Measurements from ENCODE around the gene ISG15. TPM values are rescaled to one million over a fixed set of nuclear protein-coding genes. Genes with fewer than 3 reads are reported as not detected.

The ISG15 gene
- total RNA-seq, 1 donor from 2014 or later, result 22.3 TPM

DNA sequence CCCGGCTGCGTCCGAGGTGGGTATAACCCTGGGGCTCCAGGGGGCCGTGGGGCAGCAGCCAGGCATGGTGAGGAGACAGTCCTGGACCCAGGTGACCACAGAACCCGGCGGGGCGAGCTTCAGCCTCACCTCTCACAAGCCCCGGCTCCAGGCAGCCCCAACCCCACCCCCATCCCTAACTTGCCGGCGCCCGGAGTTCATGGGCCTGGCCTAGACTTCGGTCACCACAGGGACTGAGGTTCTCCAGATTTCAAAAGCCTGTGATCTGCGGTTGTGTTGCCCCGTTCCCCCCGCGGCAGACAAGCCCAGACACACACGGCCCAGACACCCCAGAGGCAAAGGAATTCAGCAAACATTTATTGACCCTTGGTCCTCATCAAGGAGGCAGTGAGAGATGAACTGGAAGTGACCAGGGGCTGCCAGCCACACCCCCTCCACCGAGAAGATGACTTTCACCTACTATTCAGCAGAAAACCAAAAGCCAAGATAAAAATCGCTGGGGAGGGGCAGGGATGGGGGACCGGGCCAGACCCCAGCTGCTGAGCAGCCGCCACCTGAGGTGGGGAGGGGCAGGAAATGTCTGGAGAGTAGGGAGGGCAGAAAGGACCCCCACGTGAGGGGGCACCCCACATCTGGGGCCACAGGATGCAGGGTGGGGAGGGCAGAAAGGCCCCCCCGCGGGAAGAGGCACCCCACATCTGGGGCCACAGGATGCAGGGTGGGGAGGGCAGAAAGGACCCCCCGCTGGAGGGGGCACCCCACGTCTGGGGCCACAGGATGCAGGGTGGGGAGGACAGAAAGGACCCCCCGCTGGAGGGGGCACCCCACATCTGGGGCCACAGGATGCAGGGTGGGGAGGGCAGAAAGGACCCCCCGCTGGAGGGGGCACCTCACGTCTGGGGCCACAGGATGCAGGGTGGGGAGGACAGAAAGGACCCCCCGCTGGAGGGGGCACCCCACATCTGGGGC, 17.3 kb upstream of the ISG15 start:
- Mint-ChIP-seq H3K36me3 (ENCODE audit: low read depth) (peaks cover 3% of the 10 kb centered on the region), H3K4me3 (peak overlapping the region; percentile 74), H3K27me3 (ENCODE audit: low read depth) (peaks cover 43% of the 10 kb centered on the region), H3K27ac (ENCODE audit: unreplicated experiment) (no peak overlapping the region), H3K9me3 (peaks cover 3% of the 10 kb centered on the region), H3K4me1 (peaks cover 8% of the 10 kb centered on the region)
- no peak for DNase-seq (ENCODE audit: low read depth, low spot score)
- TF ChIP-seq, protein P1, sequence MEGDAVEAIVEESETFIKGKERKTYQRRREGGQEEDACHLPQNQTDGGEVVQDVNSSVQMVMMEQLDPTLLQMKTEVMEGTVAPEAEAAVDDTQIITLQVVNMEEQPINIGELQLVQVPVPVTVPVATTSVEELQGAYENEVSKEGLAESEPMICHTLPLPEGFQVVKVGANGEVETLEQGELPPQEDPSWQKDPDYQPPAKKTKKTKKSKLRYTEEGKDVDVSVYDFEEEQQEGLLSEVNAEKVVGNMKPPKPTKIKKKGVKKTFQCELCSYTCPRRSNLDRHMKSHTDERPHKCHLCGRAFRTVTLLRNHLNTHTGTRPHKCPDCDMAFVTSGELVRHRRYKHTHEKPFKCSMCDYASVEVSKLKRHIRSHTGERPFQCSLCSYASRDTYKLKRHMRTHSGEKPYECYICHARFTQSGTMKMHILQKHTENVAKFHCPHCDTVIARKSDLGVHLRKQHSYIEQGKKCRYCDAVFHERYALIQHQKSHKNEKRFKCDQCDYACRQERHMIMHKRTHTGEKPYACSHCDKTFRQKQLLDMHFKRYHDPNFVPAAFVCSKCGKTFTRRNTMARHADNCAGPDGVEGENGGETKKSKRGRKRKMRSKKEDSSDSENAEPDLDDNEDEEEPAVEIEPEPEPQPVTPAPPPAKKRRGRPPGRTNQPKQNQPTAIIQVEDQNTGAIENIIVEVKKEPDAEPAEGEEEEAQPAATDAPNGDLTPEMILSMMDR (conservative IDR thresholded peaks at IDR 0.05), result no peak

DNA sequence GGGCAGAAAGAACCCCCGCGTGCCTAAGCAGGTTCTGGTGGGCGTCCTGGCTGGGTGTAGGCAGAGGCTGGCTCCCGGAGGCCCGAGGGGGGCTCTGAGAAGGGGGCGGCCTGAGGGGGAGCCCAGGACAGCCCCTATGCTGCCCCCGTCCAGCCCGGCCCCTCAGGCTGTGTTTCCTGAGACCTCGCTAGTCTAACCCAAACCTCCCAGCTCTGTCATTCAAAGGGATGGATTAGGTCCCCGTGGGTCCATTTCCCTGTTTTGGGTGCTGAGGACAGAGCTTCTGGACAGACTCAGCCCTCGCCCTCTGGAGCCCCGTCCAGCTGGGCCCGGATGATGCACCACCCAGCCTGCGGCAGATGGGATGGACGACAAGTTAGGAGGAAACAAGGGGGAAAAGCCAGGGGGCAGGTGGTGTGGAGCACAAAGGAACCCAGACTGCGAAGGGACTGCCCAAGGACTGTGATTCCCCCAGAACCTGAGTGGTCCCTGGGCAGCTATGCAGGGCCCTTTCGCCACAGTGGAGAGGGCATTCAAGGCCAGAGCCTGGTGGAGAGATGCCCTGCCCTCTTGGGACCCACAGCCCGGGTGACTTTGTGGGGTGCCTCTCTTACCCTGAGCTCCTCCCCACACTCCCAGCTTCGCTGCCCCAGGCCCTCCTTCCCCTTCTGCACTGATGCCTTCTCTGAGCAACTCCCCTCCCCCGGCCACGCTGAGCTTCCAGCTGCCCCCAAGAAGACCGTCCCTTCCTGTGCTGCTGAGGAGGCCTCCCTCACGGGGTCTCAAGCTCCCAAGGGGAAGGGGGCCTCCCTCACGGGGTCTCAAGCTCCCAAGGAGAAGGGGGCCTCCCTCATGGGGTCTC, 16.2 kb upstream of the ISG15 start:
- Mint-ChIP-seq H3K9me3 (peaks cover 3% of the 10 kb centered on the region), H3K36me3 (ENCODE audit: low read depth) (peaks cover 3% of the 10 kb centered on the region), H3K27ac (ENCODE audit: unreplicated experiment) (no peak overlapping the region), H3K4me1 (peaks cover 8% of the 10 kb centered on the region), H3K4me3 (peak overlapping the region; percentile 69), H3K27me3 (ENCODE audit: low read depth) (peaks cover 40% of the 10 kb centered on the region)
- TF ChIP-seq, protein P1 (conservative IDR thresholded peaks at IDR 0.05), result no peak
- DNase-seq (ENCODE audit: low read depth, low spot score), result no peak

DNA sequence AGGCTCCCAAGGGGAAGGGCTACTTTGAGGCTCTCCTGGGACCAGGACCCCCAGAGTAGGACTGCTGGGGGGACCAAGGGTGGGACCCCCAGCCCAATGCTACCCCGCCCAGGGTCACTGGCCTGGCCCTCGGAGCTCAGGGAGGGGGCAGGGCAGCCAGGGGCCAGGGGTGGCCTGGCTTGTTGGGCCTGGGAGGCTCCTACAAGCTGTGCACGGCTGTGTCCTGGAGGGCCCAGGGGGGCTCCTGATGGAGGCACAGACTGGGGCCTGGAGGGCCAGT, 15.6 kb upstream of the ISG15 start:
- peaks cover 8% of the 10 kb centered on the region for H3K4me1 Mint-ChIP-seq
- peaks cover under 1% of the 10 kb centered on the region for H3K36me3 Mint-ChIP-seq (ENCODE audit: low read depth)
- TF ChIP-seq, protein P1 (conservative IDR thresholded peaks at IDR 0.05), result no peak
- no peak overlapping the region for H3K4me3 Mint-ChIP-seq
- peaks cover under 1% of the 10 kb centered on the region for H3K9me3 Mint-ChIP-seq
- DNase-seq (ENCODE audit: low read depth, low spot score), result no peak
- H3K27me3 Mint-ChIP-seq (ENCODE audit: low read depth), result peaks cover 38% of the 10 kb centered on the region
- H3K27ac Mint-ChIP-seq (ENCODE audit: unreplicated experiment), result no peak overlapping the region

DNA sequence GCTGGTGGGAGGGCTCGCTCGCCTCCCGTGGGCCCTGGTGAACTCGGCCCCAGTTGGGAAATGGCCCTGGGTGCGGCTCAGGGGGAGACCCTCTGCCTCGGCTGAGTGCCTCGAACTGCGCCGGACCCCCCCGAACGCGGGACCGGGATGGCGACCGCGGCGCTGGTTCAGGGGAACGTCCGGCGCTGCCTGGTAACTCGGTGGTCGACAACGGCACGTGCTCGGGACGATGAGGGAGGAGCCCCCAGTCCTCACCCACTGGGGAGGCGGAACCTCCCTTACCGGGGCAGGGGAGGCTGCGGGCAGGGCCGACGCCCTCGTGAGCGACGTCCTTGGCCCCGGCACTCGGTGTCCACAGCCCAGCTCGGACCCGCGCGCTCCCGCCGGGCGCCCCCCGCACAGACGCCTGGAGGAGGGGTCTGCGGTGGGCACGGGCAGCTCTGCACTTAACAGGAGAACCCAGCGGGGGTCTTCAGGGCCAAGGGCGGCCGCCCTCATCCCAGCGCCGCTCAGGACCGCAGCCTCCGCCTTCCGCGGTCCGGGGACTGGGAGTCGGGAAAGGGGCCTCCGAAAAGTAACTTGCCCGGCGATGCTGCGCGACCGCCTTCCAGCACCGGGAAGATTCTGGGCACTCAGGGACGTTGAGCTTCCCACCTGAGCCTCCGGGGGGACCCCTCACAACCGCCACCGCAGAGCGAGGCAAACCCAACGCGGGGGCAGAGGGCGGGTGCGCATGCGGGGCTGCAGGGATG, 15.1 kb upstream of the ISG15 start:
- H3K27me3 Mint-ChIP-seq (ENCODE audit: low read depth), result peaks cover 38% of the 10 kb centered on the region
- peaks cover 8% of the 10 kb centered on the region for H3K4me1 Mint-ChIP-seq
- no peak overlapping the region for H3K27ac Mint-ChIP-seq (ENCODE audit: unreplicated experiment)
- TF ChIP-seq, protein P1 (conservative IDR thresholded peaks at IDR 0.05), result no peak
- DNase-seq (ENCODE audit: low read depth, low spot score), result no peak
- H3K36me3 Mint-ChIP-seq (ENCODE audit: low read depth), result no peaks in the 10 kb centered on the region
- no peaks in the 10 kb centered on the region for H3K9me3 Mint-ChIP-seq
- no peak overlapping the region for H3K4me3 Mint-ChIP-seq

DNA sequence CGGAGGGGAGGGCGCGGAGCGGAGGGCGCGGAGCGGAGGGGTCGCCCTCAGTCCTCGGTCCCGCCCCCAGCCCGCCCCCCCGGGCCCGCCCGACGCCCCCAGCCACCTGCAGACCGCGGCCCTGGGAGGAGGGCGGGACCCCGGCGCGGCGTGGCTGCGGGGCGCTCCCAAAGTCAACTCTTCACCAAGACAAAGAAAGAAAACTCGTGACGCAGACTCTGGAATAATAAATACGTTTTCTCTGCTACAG, 14.6 kb upstream of the ISG15 start:
- peaks cover 39% of the 10 kb centered on the region for H3K27me3 Mint-ChIP-seq (ENCODE audit: low read depth)
- no peak overlapping the region for H3K27ac Mint-ChIP-seq (ENCODE audit: unreplicated experiment)
- H3K4me1 Mint-ChIP-seq, result peaks cover 8% of the 10 kb centered on the region
- H3K9me3 Mint-ChIP-seq, result no peaks in the 10 kb centered on the region
- H3K36me3 Mint-ChIP-seq (ENCODE audit: low read depth), result no peaks in the 10 kb centered on the region
- no peak for DNase-seq (ENCODE audit: low read depth, low spot score)
- peak overlapping the region; percentile 51 for H3K4me3 Mint-ChIP-seq
- TF ChIP-seq, protein P1 (conservative IDR thresholded peaks at IDR 0.05), result no peak

Data from neural crest cell (in vitro differentiated cells).